Muscle of leg (tissue), 9 donors: ENCODE results near the gene SNX8. TPM values are rescaled to one million over a fixed set of nuclear protein-coding genes. Genes with fewer than 3 reads are reported as not detected.

Experiments
- polyA plus RNA-seq, 8 donors: library from polyadenylated mRNA; unstranded; fragments of 120-200 nt; gene quantifications; one replicate each; pipeline versions ENCODE4 v1.2.1 to v1.2.3, GENCODE V29; 2013; ENCODE audit warnings: inconsistent platforms in 1 of 8, low replicate concordance in 1 of 8; ENCODE audit not compliant: insufficient read length in 8 of 8, insufficient read depth in 1 of 8
- total RNA-seq: library from RNA; stranded (reverse); fragments of 120-200 nt; gene quantifications from one replicate; pipeline ENCODE4 v1.2.4, GENCODE V29; 2013

SNX8 gene
- total and polyA plus RNA-seq, 9 donors: 12.1 to 29.3 (median 23.9) TPM

Other genes with a start within 250 kb of the SNX8 start
- 38.7 TPM for gene MAD1L1, start 81.5 kb downstream of the SNX8 start, total RNA-seq
- gene MAD1L1, start 81.5 kb downstream of the SNX8 start, polyA plus RNA-seq: 10 to 100 TPM; 19.1 to 27.4 (median 21.3) TPM
- gene MRM2, start 72.2 kb downstream of the SNX8 start, total RNA-seq: 26.7 TPM
- 10 to 100 TPM; 21.1 to 26.7 (median 25.1) TPM for gene MRM2, start 72.2 kb downstream of the SNX8 start, polyA plus RNA-seq
- 29.7 TPM for gene NUDT1, start 72.2 kb downstream of the SNX8 start, total RNA-seq
- gene NUDT1, start 72.2 kb downstream of the SNX8 start, polyA plus RNA-seq: 10 to 100 TPM; 17.3 to 29.8 (median 22.9) TPM
- 94.4 TPM for gene EIF3B, start 40.4 kb upstream of the SNX8 start, total RNA-seq
- 100 to 1,000 TPM in 4 of 8 donors, 10 to 100 TPM in 4; 92.7 to 116 (median 99.6) TPM for gene EIF3B, start 40.4 kb upstream of the SNX8 start, polyA plus RNA-seq
- 5.7 TPM for gene CHST12, start 89.2 kb upstream of the SNX8 start, total RNA-seq
- 10 to 100 TPM in 6 of 8 donors, 1 to 10 TPM in 2; 9.0 to 13.8 (median 12.3) TPM for gene CHST12, start 89.2 kb upstream of the SNX8 start, polyA plus RNA-seq
- not detected for gene GRIFIN, start 162.0 kb upstream of the SNX8 start, total RNA-seq
- under 1 TPM in 1 of 8 donors, not detected in 7; 0.19 TPM for gene GRIFIN, start 162.0 kb upstream of the SNX8 start, polyA plus RNA-seq
- gene LFNG, start 205.3 kb upstream of the SNX8 start, total RNA-seq: 19.2 TPM
- 10 to 100 TPM; 17.7 to 30.8 (median 24.2) TPM for gene LFNG, start 205.3 kb upstream of the SNX8 start, polyA plus RNA-seq
- 20.4 TPM for gene BRAT1, start 241.1 kb upstream of the SNX8 start, total RNA-seq
- gene BRAT1, start 241.1 kb upstream of the SNX8 start, polyA plus RNA-seq: 10 to 100 TPM; 17.8 to 28.5 (median 22.0) TPM
- gene IQCE, start 244.5 kb upstream of the SNX8 start, total RNA-seq: 4.7 TPM
- 1 to 10 TPM; 5.0 to 9.6 (median 7.3) TPM for gene IQCE, start 244.5 kb upstream of the SNX8 start, polyA plus RNA-seq